Heart left ventricle (tissue), 16 donors: ENCODE data around the gene HSD17B2. TPM values are rescaled to one million over a fixed set of nuclear protein-coding genes. Genes with fewer than 3 reads are reported as not detected.
"Not testable (repeated sequence)": the region's sequence is repeated elsewhere in the genome, so short reads cannot be mapped to it uniquely, and the experiment has no call there.

ENCODE experiments used
- ATAC-seq, 4 donors: fragments of 200-7000 bp; cut with Tn5 transposase; one replicate each; pipeline ENCODE4 v1.9.1; 2020 to 2022; ENCODE audit warnings: moderate library complexity in 4 of 4, mild to moderate bottlenecking in 3 of 4, moderate number of reproducible peaks in 1 of 4
- DNase-seq, 5 donors: peaks; one replicate each; pipeline ENCODE4 v3.0.0-alpha.2; 2020
- H3K27ac ChIP-seq, 12 donors: fragments of 200-600 bp; sonication (generic) in 4 of 12; one replicate each; pipeline versions ENCODE4 v1.5.0 to v1.8.0; 2016 to 2022; ENCODE audit warnings: mild to moderate bottlenecking in 2 of 12
- H3K27me3 ChIP-seq, 9 donors: fragments of 200-600 bp; sonication (generic) in 2 of 9; one replicate each; pipeline versions ENCODE4 v1.5.1 to v1.8.0; 2016 to 2022; ENCODE audit warnings: mild to moderate bottlenecking in 3 of 9
- H3K36me3 ChIP-seq, 9 donors: fragments of 200-600 bp; sonication (generic) in 2 of 9; one replicate each; pipeline versions ENCODE4 v1.5.0 to v1.8.0; 2018 to 2022; ENCODE audit warnings: mild to moderate bottlenecking in 2 of 9
- H3K4me1 ChIP-seq, 12 donors: fragments of 200-600 bp; sonication (generic) in 4 of 12; one replicate each; pipeline versions ENCODE4 v1.5.0 to v1.8.0; 2016 to 2022; ENCODE audit warnings: mild to moderate bottlenecking in 3 of 12
- H3K4me3 ChIP-seq, 12 donors: fragments of 200-600 bp; sonication (generic) in 4 of 12; one replicate each; pipeline versions ENCODE4 v1.5.0 to v1.8.0; 2017 to 2022; ENCODE audit warnings: mild to moderate bottlenecking in 9 of 12, moderate library complexity in 4 of 12
- H3K9me3 ChIP-seq, 12 donors: fragments of 200-600 bp; sonication (generic) in 4 of 12; one replicate each; pipeline versions ENCODE4 v1.5.0 to v1.8.0; 2016 to 2022; ENCODE audit warnings: mild to moderate bottlenecking in 1 of 12
- POLR2A ChIP-seq, 2 donors: fragments of 450-650 bp; IDR thresholded peaks; one replicate each; pipeline ENCODE4 v1.6.1; 2017; ENCODE audit warnings: antibody characterized with exemption in 2 of 2, mild to moderate bottlenecking in 2 of 2, moderate library complexity in 2 of 2
- WGBS, 4 donors: extraction: QIAGEN DNeasy Blood & Tissue Kit in 2 of 4; methylation state at CpG; one replicate each; pipeline versions ENCODE4 v1.1.5 to v1.1.7; 2013 to 2018; 5-methylcytosine and 5-hydroxymethylcytosine counted together
- intact Hi-C, 10 donors: fragments of 100-400 bp; cut with DNase I; formaldehyde crosslinking; loops; one replicate each; pipeline versions ENCODE4 v1.11.1 to v1.14.2; 2022
- polyA plus RNA-seq, 2 donors: library from polyadenylated mRNA; stranded (reverse); fragments of 200-250 nt; gene quantifications; one replicate each; pipeline ENCODE4 v1.2.3, GENCODE V29; 2013
- total RNA-seq, 9 donors: library from RNA; depleted of rRNA in 2 of 9; stranded (reverse); fragments of >200 nt in 2 of 9; fragmentation: NEBNext Ultra II Directional in 3 of 9; extraction: Animal tissue kit (Norgen Biotek cat#: 25700) in 3 of 9; gene quantifications; one replicate each; pipeline versions ENCODE4 v1.1.0 to v1.2.4, GENCODE V29; 2016 to 2023
- TF ChIP-seq, protein P1 (sequence below), 12 donors: fragments of 200-600 bp; sonication (generic) in 4 of 12; IDR thresholded peaks; one replicate each; pipeline versions ENCODE4 v1.5.0 to v1.8.0; 2018 to 2022; ENCODE audit warnings: antibody characterized with exemption in 12 of 12, mild to moderate bottlenecking in 5 of 12
- donor health status: ischemic (EF 13 %, LVEDD 7.1; RV severe dilation, severe dysfunction).
- donor health status: healthy with polysubstance abuse.
- donor health status: DM: no; HTN: yes; CAD: no.
- donor health status: DM: no; HTN: no; CAD: no.
- donor health status: ischemic (EF 25% LVEDD 6.9; RV normal size, moderate dysfunction).
- donor health status: ischemic (EF 25% LVEDD 5.7; RV mildly dilated, moderate dysfunction).
- donor health status: healthy.
- donor health status: DM: yes; HTN: yes; CAD: no.
- donor health status: ischemic (EF 35%, LVEDD 5.7; RV mildly dilated, moderate dysfunction).
- donor health status: nonischemic (EF 11% LVEDD 7.7; RV severe dilation, severe dysfunction).
- donor health status: DM: yes; HTN: yes; CAD: no.
- donor health status: PGD.
- donor health status: ischemic (EF 29% LVEDD 5.4; RV normal size, mild dysfunction).
- donor health status: nonischemic (EF 23%, LVEDD 6.1; RV moderate dilation, normal function).

The HSD17B2 gene
- total and polyA plus RNA-seq, 11 donors: 0.11 TPM; not detected in 10

GRCh38 chr16:82138478-82139285, 103.6 kb downstream of the HSD17B2 start:
- peaks cover 0 to 11% (median 0%) of the 10 kb centered on the region in 12 donors for H3K4me1 ChIP-seq
- ATAC-seq (no peak), DNase-seq (no peak)
- intact Hi-C loops: no loop called here
- H3K36me3 ChIP-seq: peaks cover 0 to 3% (median 0%) of the 10 kb centered on the region in 9 donors
- no peak overlapping the region for H3K27ac ChIP-seq
- TF ChIP-seq POLR2A (IDR thresholded peaks at IDR 0.05): no peak
- TF ChIP-seq, protein P1, sequence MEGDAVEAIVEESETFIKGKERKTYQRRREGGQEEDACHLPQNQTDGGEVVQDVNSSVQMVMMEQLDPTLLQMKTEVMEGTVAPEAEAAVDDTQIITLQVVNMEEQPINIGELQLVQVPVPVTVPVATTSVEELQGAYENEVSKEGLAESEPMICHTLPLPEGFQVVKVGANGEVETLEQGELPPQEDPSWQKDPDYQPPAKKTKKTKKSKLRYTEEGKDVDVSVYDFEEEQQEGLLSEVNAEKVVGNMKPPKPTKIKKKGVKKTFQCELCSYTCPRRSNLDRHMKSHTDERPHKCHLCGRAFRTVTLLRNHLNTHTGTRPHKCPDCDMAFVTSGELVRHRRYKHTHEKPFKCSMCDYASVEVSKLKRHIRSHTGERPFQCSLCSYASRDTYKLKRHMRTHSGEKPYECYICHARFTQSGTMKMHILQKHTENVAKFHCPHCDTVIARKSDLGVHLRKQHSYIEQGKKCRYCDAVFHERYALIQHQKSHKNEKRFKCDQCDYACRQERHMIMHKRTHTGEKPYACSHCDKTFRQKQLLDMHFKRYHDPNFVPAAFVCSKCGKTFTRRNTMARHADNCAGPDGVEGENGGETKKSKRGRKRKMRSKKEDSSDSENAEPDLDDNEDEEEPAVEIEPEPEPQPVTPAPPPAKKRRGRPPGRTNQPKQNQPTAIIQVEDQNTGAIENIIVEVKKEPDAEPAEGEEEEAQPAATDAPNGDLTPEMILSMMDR (IDR thresholded peaks at IDR 0.05): no peak
- WGBS, 4 donors: 94 to 96% (median 94%) methylated on average over 15 of the region's 15 CpGs
- H3K9me3 ChIP-seq: no peaks in the 10 kb centered on the region
- H3K27me3 ChIP-seq: no peaks in the 10 kb centered on the region
- peak overlapping the region in 1 of 12 donors; percentile 20 for H3K4me3 ChIP-seq

- ATAC-seq, H3K36me3 ChIP-seq, intact Hi-C loops, H3K9me3 ChIP-seq, H3K27ac ChIP-seq, DNase-seq, H3K27me3 ChIP-seq: not testable (repeated sequence)
- Histone ChIP-seq H3K4me3 (peak overlapping the region in 1 of 12 donors; percentile 20), H3K4me1 (peaks cover 0 to 11% (median 0%) of the 10 kb centered on the region in 12 donors)
- 81 to 87% (median 84%) methylated on average over 10 to 19 of the region's 19 CpGs for WGBS, 4 donors
Observed at GRCh38 chr16:82139286-82139571, 104.2 kb downstream of the HSD17B2 start.

GRCh38 chr16:82146556-82146955, 111.5 kb downstream of the HSD17B2 start:
- H3K4me1 ChIP-seq: no peaks in the 10 kb centered on the region
- H3K4me3 ChIP-seq: no peak overlapping the region
- no peaks in the 10 kb centered on the region for H3K27me3 ChIP-seq
- no peak for TF ChIP-seq POLR2A (IDR thresholded peaks at IDR 0.05)
- TF ChIP-seq, protein P1 (IDR thresholded peaks at IDR 0.05): no peak
- 57 to 65% (median 62%) methylated on average over 3 of the region's 3 CpGs for WGBS, 4 donors
- ATAC-seq (no peak), DNase-seq (no peak)
- intact Hi-C loops: no loop called here
- H3K27ac ChIP-seq: no peak overlapping the region
- no peaks in the 10 kb centered on the region for H3K9me3 ChIP-seq
- H3K36me3 ChIP-seq: peaks cover 0 to 49% (median 24%) of the 10 kb centered on the region in 9 donors

DNA sequence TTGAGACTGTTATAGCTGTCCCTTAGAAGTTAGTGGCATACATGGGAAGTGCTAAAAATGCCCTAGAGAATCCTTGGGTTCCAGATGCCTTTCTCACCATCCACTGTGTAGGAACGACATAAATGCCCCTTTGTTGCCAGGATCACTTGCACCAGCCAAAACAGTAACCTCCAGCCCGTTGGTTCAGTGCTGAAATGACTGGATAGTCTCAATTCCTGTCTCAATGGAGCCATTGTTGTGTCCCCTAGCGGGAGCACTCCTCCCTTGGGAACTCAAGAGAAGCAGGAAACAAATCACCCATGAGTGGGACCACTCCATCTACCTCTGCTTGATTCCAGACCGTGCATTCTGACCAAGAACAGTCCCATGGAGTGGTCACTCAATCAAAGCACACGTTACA, 111.9 kb downstream of the HSD17B2 start:
- no peaks in the 10 kb centered on the region for H3K9me3 ChIP-seq
- no peak for DNase-seq
- H3K4me1 ChIP-seq: no peaks in the 10 kb centered on the region
- H3K27ac ChIP-seq: no peak overlapping the region
- no peak overlapping the region for H3K4me3 ChIP-seq
- intact Hi-C loops: no loop called here
- ATAC-seq: no peak
- H3K27me3 ChIP-seq: no peaks in the 10 kb centered on the region
- peaks cover 0 to 49% (median 24%) of the 10 kb centered on the region in 9 donors for H3K36me3 ChIP-seq
- TF ChIP-seq, protein P1 (IDR thresholded peaks at IDR 0.05): no peak
- WGBS, 4 donors: 79 to 94% (median 87%) methylated on average over 5 of the region's 5 CpGs

DNA sequence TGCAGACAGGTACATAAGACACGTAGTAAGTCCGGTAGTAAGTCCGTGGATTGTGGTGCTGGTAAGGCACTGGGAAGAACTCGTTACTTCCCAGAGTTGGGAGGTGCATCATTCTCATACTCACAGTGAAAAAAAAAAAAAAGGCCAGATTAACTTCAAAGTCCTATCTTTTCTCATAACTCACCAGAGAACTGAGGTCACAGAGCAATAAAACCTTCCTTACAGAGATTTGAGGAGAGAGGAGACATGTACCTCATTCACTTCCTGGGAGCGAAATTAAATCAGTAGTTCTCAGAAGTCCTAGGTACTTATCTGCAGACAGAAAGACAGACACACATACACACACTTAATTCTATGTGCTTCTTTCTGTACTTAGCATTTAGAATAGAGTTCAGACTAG, 112.5 kb downstream of the HSD17B2 start:
- Histone ChIP-seq H3K27ac (no peak overlapping the region), H3K36me3 (peaks cover 0 to 49% (median 24%) of the 10 kb centered on the region in 9 donors), H3K9me3 (no peaks in the 10 kb centered on the region), H3K4me3 (no peak overlapping the region), H3K27me3 (no peaks in the 10 kb centered on the region), H3K4me1 (no peaks in the 10 kb centered on the region)
- intact Hi-C loops: no loop called here
- TF ChIP-seq, protein P1 (IDR thresholded peaks at IDR 0.05): no peak
- no peak for TF ChIP-seq POLR2A (IDR thresholded peaks at IDR 0.05)
- no peak for ATAC-seq
- WGBS, 4 donors: 86 to 99% (median 93%) methylated on average over 5 of the region's 5 CpGs
- no peak for DNase-seq
